Activated CD8-positive, alpha-beta T cell treated with anti-CD3 and anti-CD28 coated beads, Interleukin-2, amount 10 ng/mL, durations not matched to agents 7 days and 5 days (primary cell): ENCODE data around the gene SLAIN1. TPM values are rescaled to one million over a fixed set of nuclear protein-coding genes. Genes with fewer than 3 reads are reported as not detected.

Experiments used
- ATAC-seq: fragments of 150-1000 bp; cut with Tn5 transposase; one replicate; pipeline ENCODE4 v1.10.0; 2021; ENCODE audit warnings: moderate library complexity
- CTCF ChIA-PET: fragments of 350-600 bp; sonication (Branson Sonifier 250); formaldehyde crosslinking; loops from one replicate; lab custom pipeline; 2021; ENCODE audit warnings: antibody characterized with exemption; lab: Charles Lee
- POLR2A ChIA-PET: fragments of 350-600 bp; sonication (Branson Sonifier 250); formaldehyde crosslinking; loops from one replicate; lab custom pipeline; 2021; ENCODE audit warnings: antibody characterized with exemption; lab: Charles Lee
- DNase-seq: peaks from one replicate; pipeline ENCODE4 v3.0.0-alpha.2; 2020
- H3K27ac Mint-ChIP-seq: one replicate; pipeline ENCODE4 v1.8.0; 2021; ENCODE audit warnings: mild to moderate bottlenecking, mixed read lengths
- H3K27me3 Mint-ChIP-seq: one replicate; pipeline ENCODE4 v1.8.0; 2021; ENCODE audit warnings: low read depth, mixed read lengths
- H3K36me3 Mint-ChIP-seq: one replicate; pipeline ENCODE4 v1.8.0; 2021; ENCODE audit warnings: low read depth, mixed read lengths
- H3K4me1 Mint-ChIP-seq: one replicate; pipeline ENCODE4 v1.8.0; 2021; ENCODE audit warnings: low read depth, mixed read lengths
- H3K4me3 Mint-ChIP-seq: one replicate; pipeline ENCODE4 v1.8.0; 2021; ENCODE audit warnings: mild to moderate bottlenecking, mixed read lengths
- H3K9me3 Mint-ChIP-seq: one replicate; pipeline ENCODE4 v1.8.0; 2022; ENCODE audit warnings: mixed read lengths; ENCODE audit not compliant: insufficient read depth
- total RNA-seq, 2 experiments: library from RNA; stranded (reverse); gene quantifications; one replicate each; pipeline ENCODE4 v1.2.3, GENCODE V29; 2021

SLAIN1 gene
- total RNA-seq, 2 experiments from 2014 or later, result 27.0 to 29.5 TPM

DNA sequence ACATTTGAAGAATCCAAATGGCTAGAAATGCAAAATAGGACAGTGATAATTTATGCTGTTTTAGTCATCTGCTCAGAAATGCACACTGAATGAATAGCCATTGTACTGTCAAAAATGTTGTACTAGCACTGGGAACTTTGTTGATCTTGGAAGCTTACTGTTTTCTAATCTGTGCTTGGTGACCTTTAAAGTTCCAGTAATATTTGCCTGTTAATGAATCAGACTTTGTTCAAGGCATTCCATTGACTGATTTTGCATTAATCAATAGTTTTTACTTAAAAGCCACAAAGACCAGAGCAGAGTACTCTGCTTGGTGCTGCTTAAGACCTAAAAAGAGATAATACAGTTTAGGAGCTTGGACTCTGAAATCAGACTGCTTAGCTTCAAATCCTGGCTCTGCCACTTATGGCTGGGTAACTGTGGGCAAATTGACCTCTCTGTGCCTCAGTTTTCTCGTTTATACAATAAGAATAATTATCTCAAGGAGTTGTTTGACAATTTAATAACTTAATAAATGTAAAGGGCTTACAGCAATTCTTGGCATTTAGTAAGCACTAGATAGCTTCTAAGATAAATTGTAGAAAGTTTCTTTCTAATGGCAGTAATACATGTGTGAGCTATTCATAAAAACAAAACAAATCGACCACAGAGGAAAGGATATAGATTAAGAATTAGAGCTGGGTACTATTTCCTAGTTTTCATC, 4.6 kb upstream of the SLAIN1 start:
- Mint-ChIP-seq H3K4me3 (no peak overlapping the region), H3K36me3 (no peaks in the 10 kb centered on the region), H3K4me1 (peaks cover 15% of the 10 kb centered on the region), H3K27ac (no peak overlapping the region), H3K9me3 (no peaks in the 10 kb centered on the region), H3K27me3 (peaks cover 30% of the 10 kb centered on the region)
- ChIA-PET CTCF (interaction anchor here (0.9 to 3.4 kb wide), 2 partner anchors 59 to 90 kb away, joined by 3 to 14 read pairs; no protein-coding TSS in a partner anchor), POLR2A (interaction anchor here (0.5 kb wide), 1 partner anchor 214 kb away, joined by 3 read pairs; no protein-coding TSS in a partner anchor)
- ATAC-seq, result no peak
- no peak for DNase-seq

DNA sequence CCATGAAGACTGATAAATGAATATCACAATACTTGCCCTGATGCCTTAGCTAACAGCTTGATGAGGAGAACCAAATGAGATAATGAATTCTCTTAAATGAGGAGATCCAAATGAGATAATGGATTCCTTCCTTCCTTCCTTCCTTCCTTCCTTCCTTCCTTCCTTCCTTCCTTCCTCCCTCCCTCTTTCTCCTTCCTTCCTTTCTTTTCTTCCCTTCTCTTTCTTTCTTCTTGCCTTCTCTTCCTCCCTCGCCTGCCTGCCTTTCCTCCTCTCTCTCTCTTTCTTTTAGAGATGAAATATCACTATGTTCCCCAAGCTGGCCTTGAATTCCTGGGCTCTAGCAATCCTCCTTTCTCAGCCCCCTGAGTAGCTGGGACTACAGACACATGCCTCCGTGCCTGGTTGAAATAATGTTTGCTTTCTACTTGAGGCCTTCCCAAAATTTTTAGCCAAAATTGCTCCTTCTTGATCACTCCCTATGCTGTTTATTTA, 4.0 kb upstream of the SLAIN1 start:
- Mint-ChIP-seq H3K4me3 (no peak overlapping the region), H3K4me1 (peaks cover 15% of the 10 kb centered on the region), H3K27ac (no peak overlapping the region), H3K9me3 (no peaks in the 10 kb centered on the region), H3K36me3 (no peaks in the 10 kb centered on the region), H3K27me3 (peaks cover 29% of the 10 kb centered on the region)
- no peak for DNase-seq
- ChIA-PET CTCF (interaction anchor here (0.9 to 3.4 kb wide), 2 partner anchors 58 to 91 kb away, joined by 3 to 14 read pairs; no protein-coding TSS in a partner anchor), POLR2A (interaction anchor here (0.5 kb wide), 1 partner anchor 215 kb away, joined by 3 read pairs; no protein-coding TSS in a partner anchor)
- no peak for ATAC-seq

DNA sequence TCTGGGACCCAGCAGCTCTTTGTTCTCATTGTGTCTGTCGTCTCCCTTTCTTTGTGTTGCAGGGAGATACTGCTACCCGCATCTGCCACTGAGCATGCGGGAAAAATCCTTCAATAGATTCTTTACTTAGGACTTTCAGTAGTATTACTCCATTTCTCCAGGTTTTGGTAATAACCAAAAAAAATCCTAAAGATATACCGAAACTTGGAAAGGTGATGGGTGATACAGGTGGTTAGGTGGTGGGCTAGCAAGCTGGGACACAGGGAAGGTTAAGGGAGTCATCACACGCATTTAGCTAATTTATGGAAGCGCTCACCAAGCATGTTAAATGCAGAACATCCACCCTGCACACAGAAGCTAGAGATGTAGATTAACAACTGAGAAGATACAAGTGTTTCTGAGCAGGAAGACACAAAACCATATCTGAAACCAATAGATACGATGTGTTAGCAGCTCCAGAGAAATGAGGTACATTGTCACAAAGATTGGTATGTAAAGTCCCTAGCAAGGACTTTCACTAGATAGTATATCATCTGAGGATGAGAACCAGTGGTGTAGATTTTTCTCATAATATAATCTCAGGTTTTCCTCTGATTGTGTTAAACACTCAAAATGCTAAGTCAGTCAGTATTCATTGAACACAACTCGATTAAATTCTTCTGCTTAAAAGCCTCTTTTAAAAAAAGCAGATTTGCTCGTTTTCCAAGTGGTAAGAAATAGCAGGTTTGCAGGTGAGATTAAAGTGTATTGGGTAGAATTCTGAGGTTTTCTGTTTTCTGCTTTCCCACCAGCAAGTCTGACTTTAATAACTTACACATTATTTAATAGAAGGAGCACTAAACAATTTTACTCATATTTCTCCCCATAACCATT, 1.2 kb upstream of the SLAIN1 start:
- Mint-ChIP-seq H3K4me1 (peaks cover 32% of the 10 kb centered on the region), H3K4me3 (peak overlapping the region; percentile 76), H3K27ac (no peak overlapping the region), H3K36me3 (peaks cover 4% of the 10 kb centered on the region), H3K9me3 (no peaks in the 10 kb centered on the region), H3K27me3 (peaks cover 25% of the 10 kb centered on the region)
- DNase-seq (no peak), ATAC-seq (no peak)
- ChIA-PET CTCF (interaction anchor here (0.7 to 1.2 kb wide), 4 partner anchors 9 to 369 kb away, joined by 3 to 5 read pairs (median 3); partner anchors contain the start of gene MYCBP2), POLR2A (interaction anchor here (1.4 kb wide), 1 partner anchor 366 kb away, joined by 7 read pairs; no protein-coding TSS in a partner anchor)

DNA sequence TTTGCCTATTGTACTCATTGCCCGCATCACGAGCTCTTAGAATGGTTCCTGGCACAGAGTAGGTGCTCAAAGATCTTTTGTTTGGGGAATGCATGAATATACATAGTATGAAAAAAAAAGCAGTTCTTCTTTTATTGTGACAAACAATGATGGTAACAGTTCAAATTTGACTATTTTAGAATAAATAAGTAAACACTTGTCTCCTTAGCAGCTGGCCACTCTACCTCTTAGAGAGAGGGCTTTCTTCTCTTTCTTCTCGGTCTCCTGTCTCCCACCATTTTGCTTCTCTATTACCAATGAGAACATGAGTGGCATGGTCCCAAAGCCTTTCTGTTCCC, 639 bp upstream of the SLAIN1 start:
- DNase-seq, result no peak
- no peaks in the 10 kb centered on the region for H3K9me3 Mint-ChIP-seq
- H3K4me3 Mint-ChIP-seq, result peak overlapping the region; percentile 76
- peaks cover 20% of the 10 kb centered on the region for H3K27me3 Mint-ChIP-seq
- CTCF ChIA-PET, result interaction anchor here (0.7 to 1.3 kb wide), 5 partner anchors 9 to 370 kb away, joined by 3 to 5 read pairs (median 3); partner anchors contain the start of gene MYCBP2
- POLR2A ChIA-PET, result interaction anchor here (0.9 to 1.4 kb wide), 3 partner anchors 56 to 704 kb away, joined by 3 to 7 read pairs (median 3); no protein-coding TSS in a partner anchor
- ATAC-seq, result peak; percentile 1
- H3K27ac Mint-ChIP-seq, result peak overlapping the region; percentile 60
- H3K36me3 Mint-ChIP-seq, result peaks cover 4% of the 10 kb centered on the region
- peaks cover 32% of the 10 kb centered on the region for H3K4me1 Mint-ChIP-seq

DNA sequence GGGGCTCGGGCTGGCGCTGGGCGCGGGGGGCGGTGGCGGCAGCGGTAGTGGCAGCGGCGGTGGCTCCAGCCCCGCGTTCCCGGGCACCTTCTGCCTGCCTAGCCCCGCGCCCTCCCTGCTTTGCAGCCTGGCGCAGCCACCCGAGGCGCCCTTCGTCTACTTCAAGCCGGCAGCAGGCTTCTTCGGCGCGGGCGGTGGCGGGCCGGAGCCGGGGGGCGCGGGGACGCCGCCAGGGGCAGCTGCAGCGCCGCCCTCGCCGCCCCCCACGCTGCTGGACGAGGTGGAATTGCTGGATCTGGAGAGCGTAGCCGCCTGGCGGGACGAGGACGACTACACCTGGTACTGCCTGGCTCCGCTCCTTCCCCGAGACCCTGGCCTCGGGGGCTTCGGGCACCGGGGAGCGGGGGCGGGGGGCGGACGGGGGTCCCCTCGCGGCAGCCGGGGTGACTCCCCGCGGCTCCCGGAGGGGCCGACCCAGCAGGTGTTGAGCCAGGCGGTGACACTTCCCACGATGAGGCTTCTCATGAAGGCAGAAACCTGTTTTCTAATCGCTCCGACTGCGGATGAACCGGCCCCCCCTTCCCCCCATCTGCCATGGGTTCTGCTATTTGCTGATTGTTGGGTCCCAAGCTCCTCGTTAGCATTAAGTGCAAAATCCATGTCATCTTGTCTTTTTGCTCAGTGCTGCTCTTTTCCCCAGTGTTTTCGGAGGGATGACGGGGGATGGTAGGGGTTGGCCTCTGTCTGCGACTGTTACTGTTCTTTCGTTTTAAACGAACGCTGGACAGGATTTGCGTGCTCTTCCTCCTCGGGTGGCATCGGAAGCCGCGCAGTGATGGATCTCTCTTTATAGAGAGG, 943 bp downstream of the SLAIN1 start:
- H3K9me3 Mint-ChIP-seq, result no peaks in the 10 kb centered on the region
- H3K27ac Mint-ChIP-seq, result peak overlapping the region; percentile 90
- CTCF ChIA-PET, result interaction anchor here (0.8 to 2.2 kb wide), 6 partner anchors 21 to 53 kb away, joined by 3 to 5 read pairs (median 3); no protein-coding TSS in a partner anchor

DNA sequence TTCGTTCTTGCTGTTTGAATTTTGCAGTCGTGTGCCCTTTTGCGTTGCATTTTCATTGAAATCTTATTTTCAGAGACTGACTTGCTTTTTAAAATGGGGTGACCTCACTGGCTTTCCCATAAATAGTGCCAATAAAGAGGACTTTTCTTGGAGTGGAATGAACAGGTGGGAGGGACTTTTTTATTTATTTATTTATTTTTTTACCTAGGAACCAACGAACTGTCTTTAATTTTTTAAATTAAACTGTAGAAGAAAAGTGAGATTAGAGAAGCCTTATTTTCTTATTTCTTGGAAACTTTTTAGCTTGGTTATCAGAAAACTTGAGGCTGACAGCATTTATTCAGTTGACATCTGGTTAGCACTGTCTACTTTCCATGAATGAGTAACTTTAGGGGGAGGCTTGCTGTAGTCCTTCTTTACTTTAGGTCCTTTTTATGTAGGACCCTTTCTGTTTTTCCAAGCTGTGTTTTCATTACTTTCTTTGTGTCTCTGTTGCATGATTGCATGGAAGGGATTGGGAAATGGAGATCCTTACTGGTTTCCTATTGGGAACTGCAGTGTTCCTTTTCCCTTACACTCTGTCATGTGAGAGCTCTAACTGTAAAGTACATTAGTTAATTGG, 1.7 kb downstream of the SLAIN1 start:
- POLR2A ChIA-PET, result interaction anchor here (0.7 to 1.0 kb wide), 2 partner anchors 814 to 1976 kb away, joined by 3 read pairs; no protein-coding TSS in a partner anchor
- ATAC-seq, result no peak
- Mint-ChIP-seq H3K4me1 (peaks cover 32% of the 10 kb centered on the region), H3K4me3 (peak overlapping the region; percentile 91), H3K27me3 (peaks cover 12% of the 10 kb centered on the region), H3K36me3 (peaks cover 4% of the 10 kb centered on the region), H3K27ac (peak overlapping the region; percentile 90), H3K9me3 (no peaks in the 10 kb centered on the region)
- CTCF ChIA-PET, result interaction anchor here (0.8 to 2.2 kb wide), 8 partner anchors 15 to 52 kb away, joined by 3 to 5 read pairs (median 3); no protein-coding TSS in a partner anchor
- DNase-seq, result no peak

More for the DNA sequence above, 943 bp downstream of the SLAIN1 start:
- DNase-seq (peak; percentile 66), ATAC-seq (peak; percentile 52)
- peak overlapping the region; percentile 91 for H3K4me3 Mint-ChIP-seq
- peaks cover 32% of the 10 kb centered on the region for H3K4me1 Mint-ChIP-seq
- POLR2A ChIA-PET, result interaction anchor here (0.7 to 1.4 kb wide), 4 partner anchors 31 to 813 kb away, joined by 3 to 7 read pairs (median 3); no protein-coding TSS in a partner anchor
- peaks cover 4% of the 10 kb centered on the region for H3K36me3 Mint-ChIP-seq
- peaks cover 18% of the 10 kb centered on the region for H3K27me3 Mint-ChIP-seq

DNA sequence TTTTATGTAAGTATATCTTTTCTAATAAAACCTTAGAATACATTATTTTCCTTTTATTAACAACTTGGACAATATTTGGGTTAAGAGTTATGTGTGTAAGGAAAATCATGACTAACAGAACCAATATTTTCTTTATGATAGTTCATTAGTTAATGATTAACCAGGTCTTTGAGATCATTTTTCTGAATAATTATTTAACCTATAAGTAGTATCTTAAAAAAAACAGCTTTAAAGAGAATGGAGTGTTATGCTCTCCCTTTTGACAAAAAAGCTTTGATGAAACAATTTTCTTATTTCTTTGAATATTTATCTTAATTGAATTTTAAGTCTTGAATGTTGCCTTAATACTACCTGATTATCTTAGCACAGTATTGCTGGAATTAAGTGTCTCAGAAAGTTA, 3.8 kb downstream of the SLAIN1 start:
- no peaks in the 10 kb centered on the region for H3K9me3 Mint-ChIP-seq
- peaks cover 28% of the 10 kb centered on the region for H3K4me1 Mint-ChIP-seq
- DNase-seq, result no peak
- peaks cover 2% of the 10 kb centered on the region for H3K27me3 Mint-ChIP-seq
- peaks cover 8% of the 10 kb centered on the region for H3K36me3 Mint-ChIP-seq
- CTCF ChIA-PET, result no interaction called here
- no peak for ATAC-seq
- H3K4me3 Mint-ChIP-seq, result no peak overlapping the region
- no peak overlapping the region for H3K27ac Mint-ChIP-seq
- POLR2A ChIA-PET, result interaction anchor here (0.6 kb wide), 1 partner anchor 24 kb away, joined by 3 read pairs; no protein-coding TSS in a partner anchor

DNA sequence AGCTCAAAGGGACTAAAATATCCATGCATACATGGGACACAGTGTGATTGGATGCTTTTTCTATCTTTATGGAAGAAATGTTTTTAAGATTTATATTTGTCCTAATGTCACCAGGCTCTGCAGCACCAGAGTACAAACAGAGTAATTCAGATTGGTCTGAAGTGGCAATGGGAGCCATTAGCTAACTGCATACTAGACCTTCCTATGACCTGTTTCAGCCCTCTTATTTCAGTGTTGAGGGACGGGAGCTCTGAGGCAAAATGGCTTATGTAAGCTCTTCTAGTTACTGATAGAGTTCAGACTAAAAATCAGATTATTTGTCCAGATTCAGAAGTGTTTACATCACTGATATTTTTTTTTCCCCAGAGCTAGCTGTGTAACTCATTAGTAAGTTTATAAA, 4.9 kb downstream of the SLAIN1 start:
- Mint-ChIP-seq H3K9me3 (peaks cover 6% of the 10 kb centered on the region), H3K4me3 (no peak overlapping the region), H3K27me3 (no peaks in the 10 kb centered on the region), H3K36me3 (peaks cover 18% of the 10 kb centered on the region), H3K4me1 (peaks cover 18% of the 10 kb centered on the region), H3K27ac (no peak overlapping the region)
- POLR2A ChIA-PET, result no interaction called here
- CTCF ChIA-PET, result no interaction called here
- ATAC-seq (no peak), DNase-seq (no peak)

DNA sequence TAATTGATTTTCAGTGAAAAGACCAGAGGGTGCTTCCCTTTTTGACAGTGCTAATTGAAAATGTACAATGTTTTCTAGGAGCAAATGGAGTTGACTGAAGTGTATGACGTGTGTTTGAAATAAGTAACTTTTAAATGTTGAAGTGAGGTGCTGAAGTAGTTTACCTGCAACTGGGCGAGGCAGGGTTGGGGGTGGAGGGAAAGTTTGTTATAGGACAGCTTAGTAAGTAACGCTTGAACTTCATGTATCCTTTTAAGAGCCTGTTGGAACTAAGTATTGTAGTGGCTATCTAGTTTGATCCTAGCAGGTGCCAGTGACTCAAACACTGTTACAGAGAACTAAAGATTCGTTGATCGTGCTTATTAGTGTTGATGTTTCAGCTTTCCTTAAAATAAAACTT, 5.9 kb downstream of the SLAIN1 start:
- H3K27me3 Mint-ChIP-seq, result no peaks in the 10 kb centered on the region
- peaks cover 28% of the 10 kb centered on the region for H3K36me3 Mint-ChIP-seq
- DNase-seq (no peak), ATAC-seq (no peak)
- H3K4me3 Mint-ChIP-seq, result no peak overlapping the region
- H3K9me3 Mint-ChIP-seq, result peaks cover 10% of the 10 kb centered on the region
- POLR2A ChIA-PET, result no interaction called here
- H3K4me1 Mint-ChIP-seq, result peaks cover 18% of the 10 kb centered on the region
- CTCF ChIA-PET, result no interaction called here
- H3K27ac Mint-ChIP-seq, result no peak overlapping the region

DNA sequence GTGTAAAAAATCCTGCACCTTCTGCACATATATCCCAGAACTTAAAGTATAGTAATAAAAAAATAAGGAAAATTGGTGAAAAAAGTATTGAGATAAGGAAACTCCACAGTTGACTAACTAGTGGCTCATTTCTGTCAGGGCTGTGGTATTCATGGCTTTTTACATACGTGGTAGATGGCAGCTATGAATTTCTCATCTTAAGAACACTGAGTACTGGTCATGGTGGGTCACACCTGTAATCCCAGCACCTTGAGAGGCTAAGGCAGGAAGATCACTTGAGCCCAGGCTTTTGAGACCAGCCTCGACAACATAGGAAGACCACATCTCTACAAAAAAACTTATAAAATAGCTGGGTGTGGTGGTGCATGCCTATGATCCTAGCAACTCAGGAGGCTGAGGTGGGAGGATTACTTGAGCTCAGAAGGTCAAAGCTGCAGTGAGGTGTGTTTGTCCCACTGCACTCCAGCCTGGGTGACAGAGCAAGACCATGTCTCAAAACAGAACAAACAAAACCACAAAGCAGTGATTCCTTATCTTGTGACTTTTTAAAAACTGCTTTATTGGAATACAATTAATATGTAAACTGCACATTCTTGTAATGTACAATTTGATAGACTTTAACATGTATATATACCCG, 16.8 kb downstream of the SLAIN1 start:
- Mint-ChIP-seq H3K9me3 (peaks cover 16% of the 10 kb centered on the region), H3K4me3 (no peak overlapping the region), H3K27ac (no peak overlapping the region), H3K27me3 (no peaks in the 10 kb centered on the region), H3K4me1 (peaks cover 3% of the 10 kb centered on the region), H3K36me3 (peaks cover 28% of the 10 kb centered on the region)
- DNase-seq (no peak), ATAC-seq (no peak)
- CTCF ChIA-PET, result interaction anchor here (1.2 kb wide), 1 partner anchor 15 kb away, joined by 4 read pairs; no protein-coding TSS in a partner anchor
- POLR2A ChIA-PET, result no interaction called here
